SK-N-SH treated with all-trans-retinoic acid at 6 μM for 48 hours (cell line): Measurements from ENCODE around the gene LRRC66.

Experiments
- ATAC-seq: fragments of 200-7000 bp; cut with Tn5 transposase; 3 replicates; pipeline ENCODE4 v1.9.1; 2020; ENCODE audit warnings: mild to moderate bottlenecking, moderate library complexity
- BACH2 ChIP-seq: fragments of 250-450 bp; sonication (Bioruptor Pico); IDR thresholded peaks from 2 replicates; pipeline ENCODE4 v1.9.0; 2021; ENCODE audit warnings: mild to moderate bottlenecking, borderline replicate concordance
- CSDC2 ChIP-seq: fragments of 250-450 bp; sonication (Bioruptor Pico); IDR thresholded peaks from 2 replicates; pipeline ENCODE4 v1.5.0; 2020; ENCODE audit warnings: mild to moderate bottlenecking, moderate library complexity
- ESRRG ChIP-seq: fragments of 250-450 bp; sonication (Bioruptor Pico); IDR thresholded peaks from 2 replicates; pipeline ENCODE4 v1.6.1; 2021; ENCODE audit warnings: mild to moderate bottlenecking
- GLIS3 ChIP-seq: fragments of 250-450 bp; sonication (Bioruptor Pico); IDR thresholded peaks from 2 replicates; pipeline ENCODE4 v1.5.0; 2020; ENCODE audit warnings: mild to moderate bottlenecking, moderate library complexity
- ISL1 ChIP-seq: fragments of 250-450 bp; sonication (Bioruptor Pico); IDR thresholded peaks from 2 replicates; pipeline ENCODE4 v2.1.2; 2022; ENCODE audit warnings: mild to moderate bottlenecking, moderate library complexity
- OSR1 ChIP-seq: fragments of 250-450 bp; sonication (Bioruptor Pico); IDR thresholded peaks from 2 replicates; pipeline ENCODE4 v1.8.0; 2022; ENCODE audit warnings: moderate library complexity, mild to moderate bottlenecking, inconsistent platforms
- PPARA ChIP-seq: fragments of 250-450 bp; sonication (Bioruptor Pico); IDR thresholded peaks from 2 replicates; pipeline ENCODE4 v1.5.0; 2020; ENCODE audit warnings: mild to moderate bottlenecking, borderline replicate concordance
- RARB ChIP-seq: fragments of 250-450 bp; sonication (Bioruptor Pico); IDR thresholded peaks from 2 replicates; pipeline ENCODE4 v1.8.0; 2021; ENCODE audit warnings: mild to moderate bottlenecking, moderate library complexity
- SNAI2 ChIP-seq: fragments of 250-450 bp; sonication (Bioruptor Pico); IDR thresholded peaks from 2 replicates; pipeline ENCODE4 v1.5.0; 2020; ENCODE audit warnings: mild to moderate bottlenecking, moderate library complexity
- TCF4 ChIP-seq: fragments of 250-450 bp; sonication (Bioruptor Pico); IDR thresholded peaks from 2 replicates; pipeline ENCODE4 v1.8.0; 2021; ENCODE audit warnings: mild to moderate bottlenecking, moderate library complexity, borderline replicate concordance
- TOX ChIP-seq: fragments of 250-450 bp; sonication (Bioruptor Pico); IDR thresholded peaks from 2 replicates; pipeline ENCODE4 v1.8.0; 2021; ENCODE audit warnings: mild to moderate bottlenecking, moderate library complexity, borderline replicate concordance
- ZC3H10 ChIP-seq: fragments of 250-450 bp; sonication (Bioruptor Pico); IDR thresholded peaks from 2 replicates; pipeline ENCODE4 v1.5.1; 2021; ENCODE audit warnings: mild to moderate bottlenecking, moderate library complexity
- ZFP3 ChIP-seq: fragments of 250-450 bp; sonication (Bioruptor Pico); IDR thresholded peaks from 2 replicates; pipeline ENCODE4 v1.5.0; 2020; ENCODE audit warnings: mild to moderate bottlenecking, moderate library complexity
- ZFP30 ChIP-seq: fragments of 450-650 bp; formaldehyde crosslinking; IDR thresholded peaks from 2 replicates; pipeline ENCODE4 v1.5.0; 2022; ENCODE audit warnings: mild to moderate bottlenecking, moderate library complexity
- ZNF70 ChIP-seq: fragments of 450-650 bp; formaldehyde crosslinking; IDR thresholded peaks from 2 replicates; pipeline ENCODE4 v1.5.0; 2020; ENCODE audit warnings: mild to moderate bottlenecking, moderate library complexity
- ZNF8 ChIP-seq: fragments of 450-650 bp; formaldehyde crosslinking; IDR thresholded peaks from 2 replicates; pipeline ENCODE4 v1.5.0; 2020; ENCODE audit warnings: mild to moderate bottlenecking, moderate library complexity
- TF ChIP-seq, protein P1 (sequence below): fragments of 250-450 bp; sonication (Bioruptor Pico); IDR thresholded peaks from 2 replicates; pipeline ENCODE4 v1.8.0; 2020; ENCODE audit warnings: mild to moderate bottlenecking, moderate library complexity, borderline replicate concordance
- TF ChIP-seq, protein P2 (sequence below): fragments of 250-450 bp; sonication (Bioruptor Pico); IDR thresholded peaks from 2 replicates; pipeline ENCODE4 v1.5.0; 2020; ENCODE audit warnings: mild to moderate bottlenecking, moderate library complexity
- TF ChIP-seq, protein P3 (sequence below): fragments of 250-450 bp; sonication (Bioruptor Pico); IDR thresholded peaks from 2 replicates; pipeline ENCODE4 v1.5.1; 2020; ENCODE audit warnings: low read depth, mild to moderate bottlenecking, moderate library complexity
- TF ChIP-seq, protein P4 (sequence below): fragments of 250-450 bp; sonication (Bioruptor Pico); IDR thresholded peaks from 2 replicates; pipeline ENCODE4 v1.8.0; 2021; ENCODE audit warnings: low read depth, mild to moderate bottlenecking, moderate library complexity, borderline replicate concordance
- TF ChIP-seq, protein P5 (sequence below): fragments of 250-450 bp; sonication (Bioruptor Pico); IDR thresholded peaks from 2 replicates; pipeline ENCODE4 v1.5.1; 2021; ENCODE audit warnings: mild to moderate bottlenecking, moderate library complexity

LRRC66 gene

DNA sequence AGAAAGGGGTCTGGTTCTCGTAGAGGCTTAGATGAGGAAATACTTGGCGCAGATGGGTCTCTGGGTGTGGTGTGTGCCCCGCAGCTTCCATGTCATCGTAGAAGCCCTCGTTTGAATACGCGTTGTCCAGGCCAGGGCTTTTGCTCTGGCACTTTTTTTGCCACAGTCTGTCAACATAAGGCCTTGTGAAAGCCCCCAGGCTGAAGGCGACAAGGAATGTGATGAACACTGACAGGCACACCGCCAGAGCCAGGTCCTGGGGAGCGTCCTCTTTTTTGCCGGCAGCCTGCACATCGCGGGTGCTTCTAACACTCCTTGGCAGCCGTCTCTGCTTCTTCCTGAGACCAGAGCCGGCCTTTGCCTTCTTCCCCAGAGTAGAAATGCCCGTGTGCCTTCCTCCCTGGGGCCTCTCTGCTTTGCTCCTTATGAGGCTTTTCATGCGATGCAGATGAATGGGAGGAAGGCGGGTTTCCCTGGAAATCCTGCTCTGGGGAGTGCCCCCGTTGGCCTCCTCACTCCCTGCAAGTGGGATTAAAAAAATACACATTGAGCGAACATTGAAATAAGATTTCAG, 24.4 kb downstream of the LRRC66 start:
- no peak for TF ChIP-seq ESRRG
- TF ChIP-seq, protein P1, sequence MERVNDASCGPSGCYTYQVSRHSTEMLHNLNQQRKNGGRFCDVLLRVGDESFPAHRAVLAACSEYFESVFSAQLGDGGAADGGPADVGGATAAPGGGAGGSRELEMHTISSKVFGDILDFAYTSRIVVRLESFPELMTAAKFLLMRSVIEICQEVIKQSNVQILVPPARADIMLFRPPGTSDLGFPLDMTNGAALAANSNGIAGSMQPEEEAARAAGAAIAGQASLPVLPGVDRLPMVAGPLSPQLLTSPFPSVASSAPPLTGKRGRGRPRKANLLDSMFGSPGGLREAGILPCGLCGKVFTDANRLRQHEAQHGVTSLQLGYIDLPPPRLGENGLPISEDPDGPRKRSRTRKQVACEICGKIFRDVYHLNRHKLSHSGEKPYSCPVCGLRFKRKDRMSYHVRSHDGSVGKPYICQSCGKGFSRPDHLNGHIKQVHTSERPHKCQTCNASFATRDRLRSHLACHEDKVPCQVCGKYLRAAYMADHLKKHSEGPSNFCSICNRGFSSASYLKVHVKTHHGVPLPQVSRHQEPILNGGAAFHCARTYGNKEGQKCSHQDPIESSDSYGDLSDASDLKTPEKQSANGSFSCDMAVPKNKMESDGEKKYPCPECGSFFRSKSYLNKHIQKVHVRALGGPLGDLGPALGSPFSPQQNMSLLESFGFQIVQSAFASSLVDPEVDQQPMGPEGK (CRISPR knock-in tag): no peak
- ATAC-seq: no peak

DNA sequence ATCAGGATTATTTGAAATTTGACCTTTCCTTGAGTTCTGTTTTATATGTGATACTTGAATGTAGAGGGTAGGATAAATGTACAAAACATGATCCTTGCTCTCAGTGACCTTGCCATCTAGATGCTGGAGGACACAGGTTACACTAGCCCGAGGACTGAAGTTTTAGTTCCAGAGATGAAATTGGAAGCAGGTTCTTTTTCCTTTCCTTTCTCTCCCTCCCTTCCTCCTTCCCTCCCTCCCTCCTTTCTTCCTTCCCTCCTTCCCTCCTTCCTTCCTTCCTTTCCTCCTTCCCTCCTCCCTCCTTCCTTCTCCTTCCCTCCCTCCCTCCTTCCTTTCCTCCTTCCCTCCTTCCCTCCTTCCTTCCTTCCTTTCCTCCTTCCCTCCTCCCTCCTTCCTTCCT, 54.3 kb downstream of the LRRC66 start:
- ATAC-seq: no peak
- TF ChIP-seq, protein P2, sequence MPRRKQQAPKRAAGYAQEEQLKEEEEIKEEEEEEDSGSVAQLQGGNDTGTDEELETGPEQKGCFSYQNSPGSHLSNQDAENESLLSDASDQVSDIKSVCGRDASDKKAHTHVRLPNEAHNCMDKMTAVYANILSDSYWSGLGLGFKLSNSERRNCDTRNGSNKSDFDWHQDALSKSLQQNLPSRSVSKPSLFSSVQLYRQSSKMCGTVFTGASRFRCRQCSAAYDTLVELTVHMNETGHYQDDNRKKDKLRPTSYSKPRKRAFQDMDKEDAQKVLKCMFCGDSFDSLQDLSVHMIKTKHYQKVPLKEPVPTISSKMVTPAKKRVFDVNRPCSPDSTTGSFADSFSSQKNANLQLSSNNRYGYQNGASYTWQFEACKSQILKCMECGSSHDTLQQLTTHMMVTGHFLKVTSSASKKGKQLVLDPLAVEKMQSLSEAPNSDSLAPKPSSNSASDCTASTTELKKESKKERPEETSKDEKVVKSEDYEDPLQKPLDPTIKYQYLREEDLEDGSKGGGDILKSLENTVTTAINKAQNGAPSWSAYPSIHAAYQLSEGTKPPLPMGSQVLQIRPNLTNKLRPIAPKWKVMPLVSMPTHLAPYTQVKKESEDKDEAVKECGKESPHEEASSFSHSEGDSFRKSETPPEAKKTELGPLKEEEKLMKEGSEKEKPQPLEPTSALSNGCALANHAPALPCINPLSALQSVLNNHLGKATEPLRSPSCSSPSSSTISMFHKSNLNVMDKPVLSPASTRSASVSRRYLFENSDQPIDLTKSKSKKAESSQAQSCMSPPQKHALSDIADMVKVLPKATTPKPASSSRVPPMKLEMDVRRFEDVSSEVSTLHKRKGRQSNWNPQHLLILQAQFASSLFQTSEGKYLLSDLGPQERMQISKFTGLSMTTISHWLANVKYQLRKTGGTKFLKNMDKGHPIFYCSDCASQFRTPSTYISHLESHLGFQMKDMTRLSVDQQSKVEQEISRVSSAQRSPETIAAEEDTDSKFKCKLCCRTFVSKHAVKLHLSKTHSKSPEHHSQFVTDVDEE: no peak
- no peak for TF ChIP-seq ZNF8 (CRISPR knock-in tag)
- TF ChIP-seq TOX: no peak
- no peak for TF ChIP-seq RARB
- TF ChIP-seq ISL1 (CRISPR knock-in tag): no peak
- TF ChIP-seq, protein P1 (CRISPR knock-in tag): no peak
- TF ChIP-seq ZNF70 (CRISPR knock-in tag): no peak
- TF ChIP-seq, all 23 proteins: peak for 0

DNA sequence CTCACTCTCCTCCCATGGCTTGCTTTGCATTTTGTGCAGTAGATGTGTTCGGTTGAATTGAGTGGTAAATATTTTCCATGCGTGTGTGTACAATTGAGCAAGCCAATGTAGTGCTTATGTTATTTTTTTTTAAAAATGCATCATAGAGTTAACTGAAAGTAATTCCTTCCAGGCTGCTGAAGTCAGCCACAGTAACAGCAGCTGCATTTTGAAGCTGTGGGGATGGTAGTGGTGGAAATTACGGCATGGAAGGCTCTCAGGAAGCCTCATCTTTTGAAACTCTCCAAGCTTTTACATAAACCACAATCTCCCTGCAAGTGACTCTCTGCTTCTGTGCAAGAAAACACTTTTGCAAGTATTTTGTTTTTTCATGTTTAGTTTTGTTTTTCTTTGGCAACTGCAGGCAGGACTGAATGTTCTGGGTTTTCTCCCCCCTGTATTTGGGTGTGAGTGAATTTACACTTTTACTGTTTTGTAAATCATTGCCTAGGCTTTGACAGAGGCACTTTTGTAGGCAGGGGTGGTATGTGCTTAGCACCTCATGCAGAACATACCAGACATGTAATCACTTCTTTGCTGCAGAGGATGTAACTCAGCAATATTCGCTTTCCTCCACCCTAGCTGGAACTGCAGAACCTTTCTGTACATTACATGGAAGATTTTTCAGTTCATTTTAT, 56.2 kb downstream of the LRRC66 start:
- no peak for ATAC-seq

More for the DNA sequence above, 56.2 kb downstream of the LRRC66 start:
- TF ChIP-seq BACH2 (CRISPR knock-in tag) (no peak), ZNF8 (CRISPR knock-in tag) (no peak), RARB (no peak), OSR1 (CRISPR knock-in tag) (no peak), CSDC2 (CRISPR knock-in tag) (no peak), ZFP30 (CRISPR knock-in tag) (no peak), ZFP3 (CRISPR knock-in tag) (no peak), ESRRG (no peak), ISL1 (CRISPR knock-in tag) (no peak), SNAI2 (CRISPR knock-in tag) (no peak), TCF4 (no peak), PPARA (no peak), GLIS3 (no peak), ZC3H10 (CRISPR knock-in tag) (no peak)
- TF ChIP-seq, protein P3, sequence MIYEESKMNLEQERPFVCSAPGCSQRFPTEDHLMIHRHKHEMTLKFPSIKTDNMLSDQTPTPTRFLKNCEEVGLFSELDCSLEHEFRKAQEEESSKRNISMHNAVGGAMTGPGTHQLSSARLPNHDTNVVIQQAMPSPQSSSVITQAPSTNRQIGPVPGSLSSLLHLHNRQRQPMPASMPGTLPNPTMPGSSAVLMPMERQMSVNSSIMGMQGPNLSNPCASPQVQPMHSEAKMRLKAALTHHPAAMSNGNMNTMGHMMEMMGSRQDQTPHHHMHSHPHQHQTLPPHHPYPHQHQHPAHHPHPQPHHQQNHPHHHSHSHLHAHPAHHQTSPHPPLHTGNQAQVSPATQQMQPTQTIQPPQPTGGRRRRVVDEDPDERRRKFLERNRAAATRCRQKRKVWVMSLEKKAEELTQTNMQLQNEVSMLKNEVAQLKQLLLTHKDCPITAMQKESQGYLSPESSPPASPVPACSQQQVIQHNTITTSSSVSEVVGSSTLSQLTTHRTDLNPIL (CRISPR knock-in tag): no peak
- TF ChIP-seq, protein P4, sequence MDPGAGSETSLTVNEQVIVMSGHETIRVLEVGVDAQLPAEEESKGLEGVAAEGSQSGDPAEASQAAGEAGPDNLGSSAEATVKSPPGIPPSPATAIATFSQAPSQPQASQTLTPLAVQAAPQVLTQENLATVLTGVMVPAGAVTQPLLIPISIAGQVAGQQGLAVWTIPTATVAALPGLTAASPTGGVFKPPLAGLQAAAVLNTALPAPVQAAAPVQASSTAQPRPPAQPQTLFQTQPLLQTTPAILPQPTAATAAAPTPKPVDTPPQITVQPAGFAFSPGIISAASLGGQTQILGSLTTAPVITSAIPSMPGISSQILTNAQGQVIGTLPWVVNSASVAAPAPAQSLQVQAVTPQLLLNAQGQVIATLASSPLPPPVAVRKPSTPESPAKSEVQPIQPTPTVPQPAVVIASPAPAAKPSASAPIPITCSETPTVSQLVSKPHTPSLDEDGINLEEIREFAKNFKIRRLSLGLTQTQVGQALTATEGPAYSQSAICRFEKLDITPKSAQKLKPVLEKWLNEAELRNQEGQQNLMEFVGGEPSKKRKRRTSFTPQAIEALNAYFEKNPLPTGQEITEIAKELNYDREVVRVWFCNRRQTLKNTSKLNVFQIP (CRISPR knock-in tag): no peak
- TF ChIP-seq, protein P5, sequence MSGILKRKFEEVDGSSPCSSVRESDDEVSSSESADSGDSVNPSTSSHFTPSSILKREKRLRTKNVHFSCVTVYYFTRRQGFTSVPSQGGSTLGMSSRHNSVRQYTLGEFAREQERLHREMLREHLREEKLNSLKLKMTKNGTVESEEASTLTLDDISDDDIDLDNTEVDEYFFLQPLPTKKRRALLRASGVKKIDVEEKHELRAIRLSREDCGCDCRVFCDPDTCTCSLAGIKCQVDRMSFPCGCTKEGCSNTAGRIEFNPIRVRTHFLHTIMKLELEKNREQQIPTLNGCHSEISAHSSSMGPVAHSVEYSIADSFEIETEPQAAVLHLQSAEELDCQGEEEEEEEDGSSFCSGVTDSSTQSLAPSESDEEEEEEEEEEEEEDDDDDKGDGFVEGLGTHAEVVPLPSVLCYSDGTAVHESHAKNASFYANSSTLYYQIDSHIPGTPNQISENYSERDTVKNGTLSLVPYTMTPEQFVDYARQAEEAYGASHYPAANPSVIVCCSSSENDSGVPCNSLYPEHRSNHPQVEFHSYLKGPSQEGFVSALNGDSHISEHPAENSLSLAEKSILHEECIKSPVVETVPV (CRISPR knock-in tag): no peak
- TF ChIP-seq, protein P1 (CRISPR knock-in tag): no peak
- TF ChIP-seq, protein P2: no peak
